ENCODE data around the gene HOXB6.

Gene HOXB6

DNA sequence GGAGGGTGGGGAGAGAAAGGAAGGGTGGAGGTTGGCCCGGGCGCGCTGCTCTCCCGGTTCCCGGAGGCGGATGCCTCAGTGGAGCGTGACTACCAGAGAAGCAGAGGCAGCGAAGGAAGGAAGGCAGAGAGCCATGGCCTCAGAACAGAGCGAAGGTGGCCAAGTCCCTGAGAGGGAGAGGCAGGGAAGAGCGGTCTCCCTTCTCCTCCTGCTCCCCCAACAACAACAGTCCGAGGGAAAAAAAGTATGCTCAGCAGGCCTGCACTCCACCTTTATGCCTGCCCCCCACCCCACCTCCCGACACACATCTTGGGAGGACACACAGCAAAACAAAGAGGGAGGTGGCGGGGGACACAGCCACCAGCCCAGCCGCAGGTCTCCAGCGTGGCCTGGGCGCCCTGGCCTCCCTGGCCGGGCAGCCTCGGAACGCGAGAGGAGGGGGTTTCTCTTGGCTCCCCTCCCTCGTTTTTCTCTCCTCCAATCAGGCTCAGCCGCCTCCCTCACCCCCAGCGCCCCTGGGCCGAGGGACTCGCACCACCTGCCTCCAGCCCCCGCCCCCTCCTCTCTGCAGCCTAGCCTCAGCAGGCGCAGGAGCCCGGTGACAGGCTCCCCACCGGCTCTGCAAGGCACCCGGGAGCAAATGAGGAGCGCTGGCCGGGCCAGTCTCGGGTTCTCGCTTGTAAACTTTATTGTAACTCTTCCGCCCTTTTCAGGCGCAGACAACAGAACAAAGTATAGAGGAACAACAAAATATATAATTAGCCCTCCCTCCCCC, 7.1 kb upstream of the HOXB6 start:
- H3K4me1 ChIP-seq (ENCODE audit: insufficient read depth, low read length): peaks cover 2% of the 10 kb centered on the region; the same call in 1 of the 2 replicates
- peaks cover 100% of the 10 kb centered on the region for H3K27me3 ChIP-seq (ENCODE audit: insufficient read depth, low read length)
- H3K9ac ChIP-seq (ENCODE audit: low read depth, low read length): no peak overlapping the region
- no peak overlapping the region for H3K27ac ChIP-seq (ENCODE audit: low read depth, low read length)
- H3K9me3 ChIP-seq (ENCODE audit: insufficient read depth, low read depth, low read length): no peaks in the 10 kb centered on the region
- WGBS: 1% methylated on average over 36 of the region's 36 CpGs
- no peak overlapping the region; the same call in 1 of the 2 replicates for H3K4me3 ChIP-seq (ENCODE audit: low read length)
- H3K36me3 ChIP-seq (ENCODE audit: insufficient read depth, low read length): no peaks in the 10 kb centered on the region

- no peaks in the 10 kb centered on the region for H3K9me3 ChIP-seq (ENCODE audit: insufficient read depth, low read depth, low read length)
- no peak overlapping the region for H3K27ac ChIP-seq (ENCODE audit: low read depth, low read length)
- H3K4me1 ChIP-seq (ENCODE audit: insufficient read depth, low read length): peaks cover 2% of the 10 kb centered on the region; the same call in 1 of the 2 replicates
- H3K9ac ChIP-seq (ENCODE audit: low read depth, low read length): no peak overlapping the region
- H3K27me3 ChIP-seq (ENCODE audit: insufficient read depth, low read length): peaks cover 100% of the 10 kb centered on the region
- no peaks in the 10 kb centered on the region for H3K36me3 ChIP-seq (ENCODE audit: insufficient read depth, low read length)
- H3K4me3 ChIP-seq (ENCODE audit: low read length): peak overlapping the region; percentile 26; the same call in 1 of the 2 replicates
- WGBS: 5% methylated on average over 21 of the region's 22 CpGs
Observed at GRCh38 chr17:48611213-48611612, 6.4 kb upstream of the HOXB6 start.

DNA sequence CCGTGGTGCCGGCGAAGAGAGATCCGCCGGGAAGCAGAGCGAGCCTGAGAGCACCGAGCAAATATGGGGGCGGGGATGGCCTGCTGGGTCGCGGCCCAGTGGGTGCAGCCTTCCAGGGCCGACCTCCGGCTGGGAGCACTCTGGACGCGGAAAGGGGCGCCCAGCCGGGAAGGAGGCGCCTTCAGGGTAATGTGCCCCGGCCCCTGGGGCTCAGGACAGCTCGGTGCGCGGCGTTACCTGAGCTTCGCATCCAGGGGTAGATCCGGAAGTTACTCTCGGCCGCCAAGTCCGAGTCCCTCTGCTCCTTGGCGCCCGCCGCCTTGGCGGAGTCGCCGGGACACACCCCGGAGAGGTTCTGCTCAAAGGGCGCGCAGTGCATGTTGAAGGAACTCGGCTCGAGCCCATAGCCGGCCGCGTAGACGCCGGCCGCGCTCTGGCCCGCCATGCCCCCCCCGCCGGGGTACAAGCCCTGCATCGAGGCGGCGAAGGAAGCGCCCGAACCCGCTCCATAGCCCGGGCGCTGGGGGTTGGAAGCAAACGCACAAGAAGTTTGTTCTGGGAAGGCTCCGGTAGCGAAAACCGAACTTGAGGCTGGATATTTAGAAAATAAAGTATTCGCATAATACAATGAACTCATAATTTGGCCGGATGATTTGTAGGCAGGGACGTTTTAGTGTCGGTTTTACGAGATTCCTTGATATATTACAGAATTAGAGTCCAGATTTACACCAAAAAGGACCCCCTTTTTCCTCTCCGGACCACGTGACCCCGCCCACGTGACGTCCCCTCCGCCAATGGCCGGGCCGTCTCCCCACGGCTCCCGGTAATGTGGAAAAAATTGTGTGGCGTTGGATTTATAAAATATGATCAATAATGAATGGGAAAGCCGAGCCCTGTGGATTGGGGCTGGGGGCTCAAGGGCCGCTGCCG, 5.8 kb upstream of the HOXB6 start, which contains the start of gene HOXB7:
TSS of gene HOXB7 (minus strand) at position 736 of the 930 bp plus-strand sequence. CDS start at position 637, 99 bp downstream.
- Histone ChIP-seq H3K9me3 (ENCODE audit: insufficient read depth, low read depth, low read length) (no peaks in the 10 kb centered on the region), H3K36me3 (ENCODE audit: insufficient read depth, low read length) (no peaks in the 10 kb centered on the region), H3K27me3 (ENCODE audit: insufficient read depth, low read length) (peaks cover 100% of the 10 kb centered on the region), H3K4me3 (ENCODE audit: low read length) (peak within 1 kb of the TSS; percentile 26), H3K9ac (ENCODE audit: low read depth, low read length) (no peak within 1 kb of the TSS; the same call in 1 of the 2 replicates), H3K27ac (ENCODE audit: low read depth, low read length) (no peak within 1 kb of the TSS), H3K4me1 (ENCODE audit: insufficient read depth, low read length) (peaks cover 2% of the 10 kb centered on the region)
- 2% methylated on average over 75 of the region's 79 CpGs for WGBS

DNA sequence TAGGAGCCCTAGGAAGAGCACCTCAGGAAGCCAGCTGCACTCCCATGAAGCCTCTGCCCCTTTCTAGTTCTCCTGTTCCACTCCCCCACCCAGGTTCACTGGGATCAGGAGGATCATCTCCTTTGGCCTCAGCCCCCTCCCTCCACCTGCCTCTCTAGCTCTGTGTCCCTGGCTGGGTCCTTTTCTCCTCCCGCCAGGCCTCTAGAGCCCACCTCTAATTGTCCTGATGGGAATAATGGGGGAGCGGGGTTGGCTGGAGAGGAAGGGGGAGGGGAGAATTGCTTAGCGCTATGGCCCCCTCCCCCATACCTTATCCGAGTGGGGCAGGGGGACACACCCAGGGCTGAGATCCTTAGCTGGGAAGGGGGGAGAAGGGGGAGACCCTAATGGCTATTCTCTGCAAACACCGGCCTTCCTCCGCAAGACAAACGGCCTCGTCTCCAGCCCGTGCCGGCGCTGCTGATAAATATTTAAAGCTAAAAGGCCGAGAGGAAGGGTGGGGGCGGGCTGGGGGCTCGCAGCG, 5.0 kb upstream of the HOXB6 start:
- WGBS: 2% methylated on average over 11 of the region's 15 CpGs
- Histone ChIP-seq H3K27me3 (ENCODE audit: insufficient read depth, low read length) (peaks cover 100% of the 10 kb centered on the region), H3K27ac (ENCODE audit: low read depth, low read length) (no peak overlapping the region), H3K4me3 (ENCODE audit: low read length) (no peak overlapping the region), H3K9ac (ENCODE audit: low read depth, low read length) (no peak overlapping the region), H3K4me1 (ENCODE audit: insufficient read depth, low read length) (peaks cover 2% of the 10 kb centered on the region), H3K9me3 (ENCODE audit: insufficient read depth, low read depth, low read length) (no peaks in the 10 kb centered on the region), H3K36me3 (ENCODE audit: insufficient read depth, low read length) (no peaks in the 10 kb centered on the region)

DNA sequence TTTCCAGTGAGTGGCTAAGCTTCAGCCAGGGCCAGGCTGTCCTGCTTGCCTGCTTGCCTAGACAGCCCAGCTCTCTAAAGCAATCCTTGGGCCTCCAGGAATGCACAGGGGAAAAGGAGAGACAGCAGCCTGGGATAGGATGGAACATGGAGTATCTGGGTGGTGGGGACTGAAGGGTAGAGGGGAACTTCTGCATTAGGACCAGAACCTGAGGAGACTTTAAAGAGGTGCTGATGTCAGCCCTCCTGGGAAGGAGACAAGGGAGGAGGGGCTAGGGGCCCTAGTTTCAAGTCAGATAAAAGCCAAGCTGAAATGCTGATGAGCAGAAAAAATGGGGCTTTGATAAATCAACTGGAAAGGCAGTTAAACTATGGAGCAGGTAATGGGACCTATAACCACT, 4.2 kb upstream of the HOXB6 start:
- Histone ChIP-seq H3K36me3 (ENCODE audit: insufficient read depth, low read length) (no peaks in the 10 kb centered on the region), H3K9ac (ENCODE audit: low read depth, low read length) (no peak overlapping the region), H3K4me1 (ENCODE audit: insufficient read depth, low read length) (peaks cover 2% of the 10 kb centered on the region), H3K27me3 (ENCODE audit: insufficient read depth, low read length) (peaks cover 100% of the 10 kb centered on the region), H3K4me3 (ENCODE audit: low read length) (no peak overlapping the region), H3K27ac (ENCODE audit: low read depth, low read length) (no peak overlapping the region), H3K9me3 (ENCODE audit: insufficient read depth, low read depth, low read length) (no peaks in the 10 kb centered on the region)

- H3K4me3 ChIP-seq (ENCODE audit: low read length): no peak overlapping the region
- no peak overlapping the region for H3K27ac ChIP-seq (ENCODE audit: low read depth, low read length)
- H3K36me3 ChIP-seq (ENCODE audit: insufficient read depth, low read length): no peaks in the 10 kb centered on the region
- 47% methylated on average over 1 of the region's 1 CpG for whole genome bisulfite sequencing
- H3K27me3 ChIP-seq (ENCODE audit: insufficient read depth, low read length): peaks cover 100% of the 10 kb centered on the region
- peaks cover 2% of the 10 kb centered on the region for H3K4me1 ChIP-seq (ENCODE audit: insufficient read depth, low read length)
- H3K9ac ChIP-seq (ENCODE audit: low read depth, low read length): no peak overlapping the region
- no peaks in the 10 kb centered on the region for H3K9me3 ChIP-seq (ENCODE audit: insufficient read depth, low read depth, low read length)
Observed at GRCh38 chr17:48608494-48608834, 3.7 kb upstream of the HOXB6 start.

DNA sequence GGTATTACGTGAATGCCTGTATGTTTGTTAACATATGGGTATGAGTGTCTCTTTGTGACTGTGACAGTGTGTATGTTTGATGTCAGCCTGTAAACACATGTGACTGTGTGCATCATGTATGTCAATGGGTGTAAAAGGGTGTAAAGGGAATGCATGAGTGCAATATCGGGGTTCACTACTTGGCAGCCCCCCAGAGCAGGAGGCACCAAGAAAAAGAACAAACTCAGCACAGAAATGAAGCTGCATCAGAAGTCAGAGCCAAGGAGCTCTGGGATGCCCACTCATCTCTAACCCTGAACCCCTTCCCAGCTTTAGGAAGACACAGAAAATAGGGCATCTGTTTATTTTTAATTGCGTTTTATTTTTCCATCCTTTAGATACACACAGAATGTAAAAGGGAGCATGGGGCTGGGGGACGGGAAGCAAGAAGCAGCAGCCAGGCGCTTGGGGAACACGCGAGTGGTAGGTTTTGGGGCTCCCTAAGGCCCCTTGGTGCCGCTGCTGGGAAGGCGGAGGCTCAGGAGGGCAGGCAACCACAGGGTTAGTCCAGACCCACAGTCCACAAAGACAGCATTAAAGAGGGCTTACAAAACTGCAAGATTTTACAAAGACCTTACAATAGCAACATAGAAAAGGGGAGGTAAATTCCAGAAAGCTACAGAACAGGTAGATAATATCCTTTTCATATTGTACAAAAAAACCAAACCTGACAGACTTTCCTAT, 2.3 kb upstream of the HOXB6 start:
- H3K27me3 ChIP-seq (ENCODE audit: insufficient read depth, low read length): peaks cover 100% of the 10 kb centered on the region

GRCh38 chr17:48605991-48606891, 1.5 kb upstream of the HOXB6 start:
- no peaks in the 10 kb centered on the region for H3K9me3 ChIP-seq (ENCODE audit: insufficient read depth, low read depth, low read length)
- no peaks in the 10 kb centered on the region for H3K36me3 ChIP-seq (ENCODE audit: insufficient read depth, low read length)
- no peak overlapping the region for H3K4me3 ChIP-seq (ENCODE audit: low read length)
- H3K4me1 ChIP-seq (ENCODE audit: insufficient read depth, low read length): no peaks in the 10 kb centered on the region; the same call in 1 of the 2 replicates
- no peak overlapping the region for H3K9ac ChIP-seq (ENCODE audit: low read depth, low read length)
- peaks cover 100% of the 10 kb centered on the region for H3K27me3 ChIP-seq (ENCODE audit: insufficient read depth, low read length)
- no peak overlapping the region for H3K27ac ChIP-seq (ENCODE audit: low read depth, low read length)
- WGBS: 8% methylated on average over 40 of the region's 41 CpGs

More for the DNA sequence above, 2.3 kb upstream of the HOXB6 start:
- no peaks in the 10 kb centered on the region; the same call in 1 of the 2 replicates for H3K4me1 ChIP-seq (ENCODE audit: insufficient read depth, low read length)
- no peaks in the 10 kb centered on the region for H3K36me3 ChIP-seq (ENCODE audit: insufficient read depth, low read length)
- WGBS: 30% methylated on average over 8 of the region's 9 CpGs
- no peak overlapping the region for H3K4me3 ChIP-seq (ENCODE audit: low read length)
- H3K9me3 ChIP-seq (ENCODE audit: insufficient read depth, low read depth, low read length): no peaks in the 10 kb centered on the region
- no peak overlapping the region for H3K9ac ChIP-seq (ENCODE audit: low read depth, low read length)
- H3K27ac ChIP-seq (ENCODE audit: low read depth, low read length): no peak overlapping the region

DNA sequence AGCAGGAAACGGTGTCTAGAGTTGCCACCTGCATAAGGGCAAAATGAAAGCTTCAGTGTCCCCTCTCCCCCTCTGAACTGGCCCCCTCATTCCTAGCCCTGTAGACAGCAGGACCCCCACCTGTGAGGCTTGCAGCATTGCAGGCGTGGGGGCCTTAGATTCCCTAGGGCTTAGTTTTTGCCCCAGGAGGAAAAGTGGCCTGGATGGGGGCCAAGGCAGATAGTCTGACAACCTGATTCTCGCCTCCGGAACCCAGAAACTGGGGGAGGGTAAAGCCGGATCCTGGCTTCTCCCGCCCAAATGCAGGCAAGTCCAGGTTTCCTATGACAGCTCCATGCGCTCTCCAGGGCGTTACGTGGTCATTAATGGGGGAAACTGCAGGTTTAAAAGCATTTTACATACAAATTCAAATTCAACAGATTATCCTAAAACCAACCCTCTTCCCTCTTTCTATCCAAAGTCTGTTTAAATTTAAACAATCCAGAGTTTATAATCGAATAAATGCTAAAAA, 678 bp upstream of the HOXB6 start:
- Histone ChIP-seq H3K4me1 (ENCODE audit: insufficient read depth, low read length) (no peaks in the 10 kb centered on the region; the same call in 1 of the 2 replicates), H3K27ac (ENCODE audit: low read depth, low read length) (no peak overlapping the region), H3K9me3 (ENCODE audit: insufficient read depth, low read depth, low read length) (no peaks in the 10 kb centered on the region), H3K9ac (ENCODE audit: low read depth, low read length) (no peak overlapping the region), H3K4me3 (ENCODE audit: low read length) (no peak overlapping the region), H3K27me3 (ENCODE audit: insufficient read depth, low read length) (peaks cover 100% of the 10 kb centered on the region), H3K36me3 (ENCODE audit: insufficient read depth, low read length) (no peaks in the 10 kb centered on the region)
- WGBS: 3% methylated on average over 10 of the region's 10 CpGs
